Measurements from ENCODE around the gene CST9. TPM values are rescaled to one million over a fixed set of nuclear protein-coding genes. Genes with fewer than 3 reads are reported as not detected.

CST9 gene
- total RNA-seq, 1 donor from 2014 or later = not detected

DNA sequence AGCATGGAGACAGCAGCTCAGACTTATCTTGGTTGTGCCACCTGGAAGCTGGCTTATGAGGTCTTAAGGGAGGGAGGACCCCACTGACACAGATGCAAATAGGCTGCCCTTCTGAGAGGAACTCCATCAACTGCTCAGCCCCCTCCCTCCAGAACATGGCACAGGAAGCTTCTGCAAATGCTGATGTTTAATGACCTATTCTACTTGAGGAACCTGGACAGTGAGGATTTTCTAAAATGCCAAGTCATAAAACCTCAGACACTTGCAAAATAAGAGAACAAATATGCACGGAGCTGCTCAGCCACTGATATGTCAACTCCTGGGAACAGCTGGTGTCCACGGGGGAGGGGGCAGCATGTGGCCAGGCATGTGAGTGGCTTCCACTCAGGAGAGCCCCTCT, 3.5 kb downstream of the CST9 start:
- H3K9me3 Mint-ChIP-seq = no peaks in the 10 kb centered on the region
- H3K27ac Mint-ChIP-seq = no peak overlapping the region
- peaks cover 4% of the 10 kb centered on the region for H3K27me3 Mint-ChIP-seq
- ATAC-seq (ENCODE audit: low read depth) = no peak
- POLR2A ChIA-PET = no interaction called here
- CTCF ChIA-PET = no interaction called here
- no peaks in the 10 kb centered on the region for H3K36me3 Mint-ChIP-seq (ENCODE audit: low read depth)
- intact Hi-C loops (cut with micrococcal nuclease) = no loop called here
- no peak for DNase-seq
- H3K4me3 Mint-ChIP-seq = no peak overlapping the region
- TF ChIP-seq, protein P1, sequence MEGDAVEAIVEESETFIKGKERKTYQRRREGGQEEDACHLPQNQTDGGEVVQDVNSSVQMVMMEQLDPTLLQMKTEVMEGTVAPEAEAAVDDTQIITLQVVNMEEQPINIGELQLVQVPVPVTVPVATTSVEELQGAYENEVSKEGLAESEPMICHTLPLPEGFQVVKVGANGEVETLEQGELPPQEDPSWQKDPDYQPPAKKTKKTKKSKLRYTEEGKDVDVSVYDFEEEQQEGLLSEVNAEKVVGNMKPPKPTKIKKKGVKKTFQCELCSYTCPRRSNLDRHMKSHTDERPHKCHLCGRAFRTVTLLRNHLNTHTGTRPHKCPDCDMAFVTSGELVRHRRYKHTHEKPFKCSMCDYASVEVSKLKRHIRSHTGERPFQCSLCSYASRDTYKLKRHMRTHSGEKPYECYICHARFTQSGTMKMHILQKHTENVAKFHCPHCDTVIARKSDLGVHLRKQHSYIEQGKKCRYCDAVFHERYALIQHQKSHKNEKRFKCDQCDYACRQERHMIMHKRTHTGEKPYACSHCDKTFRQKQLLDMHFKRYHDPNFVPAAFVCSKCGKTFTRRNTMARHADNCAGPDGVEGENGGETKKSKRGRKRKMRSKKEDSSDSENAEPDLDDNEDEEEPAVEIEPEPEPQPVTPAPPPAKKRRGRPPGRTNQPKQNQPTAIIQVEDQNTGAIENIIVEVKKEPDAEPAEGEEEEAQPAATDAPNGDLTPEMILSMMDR (IDR thresholded peaks at IDR 0.05) = no peak
- no peaks in the 10 kb centered on the region for H3K4me1 Mint-ChIP-seq

DNA sequence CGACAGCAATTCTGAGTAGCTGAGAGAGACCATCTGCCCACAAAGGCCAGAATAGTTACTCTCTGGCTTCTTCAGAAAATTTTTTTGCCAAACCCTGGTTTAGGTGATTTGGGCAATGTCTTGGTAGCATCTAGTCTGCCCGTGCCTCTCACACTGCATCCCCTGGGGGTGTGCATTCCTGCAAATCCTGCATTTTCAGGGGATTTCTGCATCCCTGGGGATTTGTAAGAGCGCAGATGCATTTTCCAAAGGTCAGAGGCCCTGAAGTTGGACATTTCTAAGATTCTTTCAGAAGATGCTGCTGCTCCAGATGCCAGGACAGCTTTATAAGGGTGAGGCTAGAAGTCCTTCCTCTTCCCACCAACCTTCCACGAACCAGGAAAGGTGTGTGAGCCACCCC, 4.0 kb downstream of the CST9 start:
- no peaks in the 10 kb centered on the region for H3K4me1 Mint-ChIP-seq
- H3K36me3 Mint-ChIP-seq (ENCODE audit: low read depth) = no peaks in the 10 kb centered on the region
- ChIA-PET POLR2A (no interaction called here), CTCF (no interaction called here)
- DNase-seq = no peak
- H3K4me3 Mint-ChIP-seq = no peak overlapping the region
- TF ChIP-seq, protein P1 (IDR thresholded peaks at IDR 0.05) = no peak
- ATAC-seq (ENCODE audit: low read depth) = no peak
- no peaks in the 10 kb centered on the region for H3K9me3 Mint-ChIP-seq
- H3K27me3 Mint-ChIP-seq = peaks cover 4% of the 10 kb centered on the region
- no peak overlapping the region for H3K27ac Mint-ChIP-seq
- intact Hi-C loops (cut with micrococcal nuclease) = no loop called here

DNA sequence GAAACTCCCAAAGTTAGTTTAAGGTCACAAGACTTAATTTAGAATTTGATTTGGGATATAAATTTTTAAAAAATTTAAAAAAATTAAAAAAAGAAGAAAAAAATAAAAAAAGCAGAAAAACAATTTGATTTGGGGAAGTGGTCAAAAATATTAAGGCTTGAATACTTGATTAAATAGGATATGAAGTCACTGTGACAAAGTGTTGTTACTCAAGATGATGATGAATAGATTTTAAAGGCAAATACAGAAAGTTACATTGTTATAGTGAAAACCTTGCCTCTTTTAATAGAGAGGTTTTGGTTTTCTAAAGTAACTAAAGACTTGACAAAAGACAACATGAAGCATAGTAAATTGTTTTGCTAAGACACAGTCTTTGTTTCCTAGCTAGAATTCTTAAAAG, 7.2 kb downstream of the CST9 start:
- Mint-ChIP-seq H3K9me3 (no peaks in the 10 kb centered on the region), H3K36me3 (ENCODE audit: low read depth) (no peaks in the 10 kb centered on the region), H3K4me3 (no peak overlapping the region), H3K4me1 (no peaks in the 10 kb centered on the region), H3K27ac (no peak overlapping the region), H3K27me3 (peaks cover 4% of the 10 kb centered on the region)
- no peak for ATAC-seq (ENCODE audit: low read depth)
- TF ChIP-seq, protein P1 (IDR thresholded peaks at IDR 0.05) = no peak
- no peak for DNase-seq
- ChIA-PET CTCF (interaction anchor here (1.2 kb wide), 1 partner anchor 157 kb away, joined by 3 read pairs; no protein-coding TSS in a partner anchor), POLR2A (no interaction called here)
- intact Hi-C loops (cut with micrococcal nuclease) = no loop called here

DNA sequence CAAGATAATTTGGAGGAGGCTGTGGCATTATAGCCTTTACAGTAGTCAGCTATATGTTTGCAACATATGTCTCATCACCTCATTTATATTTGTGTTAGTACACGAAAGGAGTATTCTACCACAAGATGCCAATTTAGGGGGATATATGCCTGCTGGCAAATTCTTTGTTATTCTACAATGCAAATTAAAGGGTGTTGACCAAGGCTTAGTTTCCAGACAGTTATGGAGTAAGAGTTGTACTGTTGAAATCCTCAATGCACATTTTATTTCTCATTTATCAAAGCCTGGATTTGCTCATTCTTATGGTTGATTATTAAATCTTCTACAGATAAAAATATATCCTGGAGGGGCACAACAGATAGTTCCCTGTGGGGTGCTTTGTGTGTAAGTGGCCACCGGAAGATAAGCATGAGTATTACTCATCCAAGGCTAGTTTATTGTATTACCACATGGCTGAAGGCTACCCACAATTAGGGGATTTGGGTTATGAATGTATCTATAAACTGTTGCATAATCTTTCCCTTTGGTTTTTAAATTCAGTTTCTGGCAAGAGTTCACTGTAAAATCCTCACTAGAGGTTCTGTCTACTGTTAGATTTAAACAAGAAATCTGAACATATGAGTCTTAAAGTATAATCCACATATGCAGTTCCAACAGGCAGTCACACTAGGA, 9.0 kb downstream of the CST9 start:
- CTCF ChIA-PET = no interaction called here
- Mint-ChIP-seq H3K4me1 (no peaks in the 10 kb centered on the region), H3K27me3 (no peaks in the 10 kb centered on the region), H3K27ac (no peak overlapping the region), H3K9me3 (no peaks in the 10 kb centered on the region), H3K4me3 (no peak overlapping the region), H3K36me3 (ENCODE audit: low read depth) (no peaks in the 10 kb centered on the region)
- intact Hi-C loops (cut with micrococcal nuclease) = no loop called here
- ATAC-seq (ENCODE audit: low read depth) = no peak
- TF ChIP-seq, protein P1 (IDR thresholded peaks at IDR 0.05) = no peak
- POLR2A ChIA-PET = no interaction called here
- DNase-seq = no peak

DNA sequence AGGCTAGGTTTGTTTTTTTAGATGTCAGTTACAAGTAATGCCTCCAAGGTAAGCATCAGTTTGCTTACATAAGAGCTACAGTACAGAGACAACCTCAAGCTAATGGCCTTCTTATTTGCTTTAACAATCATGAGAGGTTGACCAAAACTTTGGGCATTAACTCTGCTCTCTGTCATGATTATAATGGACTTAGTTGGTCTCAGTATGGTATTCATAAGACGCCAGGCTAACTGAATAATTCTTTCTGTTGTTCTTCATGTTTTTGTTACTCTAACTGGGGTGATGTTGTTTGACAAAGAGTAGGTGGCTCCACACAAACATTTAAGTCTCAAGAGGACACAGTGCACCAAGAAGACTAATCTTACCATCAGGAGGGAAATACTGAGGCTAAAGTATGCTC, 9.8 kb downstream of the CST9 start:
- no peaks in the 10 kb centered on the region for H3K27me3 Mint-ChIP-seq
- H3K4me3 Mint-ChIP-seq = no peak overlapping the region
- ATAC-seq (ENCODE audit: low read depth) = no peak
- intact Hi-C loops (cut with micrococcal nuclease) = no loop called here
- no peak for DNase-seq
- TF ChIP-seq, protein P1 (IDR thresholded peaks at IDR 0.05) = no peak
- no peak overlapping the region for H3K27ac Mint-ChIP-seq
- H3K9me3 Mint-ChIP-seq = no peaks in the 10 kb centered on the region
- ChIA-PET CTCF (no interaction called here), POLR2A (no interaction called here)
- H3K4me1 Mint-ChIP-seq = no peaks in the 10 kb centered on the region
- no peaks in the 10 kb centered on the region for H3K36me3 Mint-ChIP-seq (ENCODE audit: low read depth)
